Glomerular visceral epithelial cell (primary cell): ENCODE data around the gene HRCT1.
A peak's percentile ranks its signal among the peaks of the same experiment; 100 is the strongest.

Experiments used
- DNase-seq: peaks from one replicate; pipeline ENCODE4 v3.0.0-alpha.2; 2016; ENCODE audit errors: extremely low spot score

HRCT1 gene

DNA sequence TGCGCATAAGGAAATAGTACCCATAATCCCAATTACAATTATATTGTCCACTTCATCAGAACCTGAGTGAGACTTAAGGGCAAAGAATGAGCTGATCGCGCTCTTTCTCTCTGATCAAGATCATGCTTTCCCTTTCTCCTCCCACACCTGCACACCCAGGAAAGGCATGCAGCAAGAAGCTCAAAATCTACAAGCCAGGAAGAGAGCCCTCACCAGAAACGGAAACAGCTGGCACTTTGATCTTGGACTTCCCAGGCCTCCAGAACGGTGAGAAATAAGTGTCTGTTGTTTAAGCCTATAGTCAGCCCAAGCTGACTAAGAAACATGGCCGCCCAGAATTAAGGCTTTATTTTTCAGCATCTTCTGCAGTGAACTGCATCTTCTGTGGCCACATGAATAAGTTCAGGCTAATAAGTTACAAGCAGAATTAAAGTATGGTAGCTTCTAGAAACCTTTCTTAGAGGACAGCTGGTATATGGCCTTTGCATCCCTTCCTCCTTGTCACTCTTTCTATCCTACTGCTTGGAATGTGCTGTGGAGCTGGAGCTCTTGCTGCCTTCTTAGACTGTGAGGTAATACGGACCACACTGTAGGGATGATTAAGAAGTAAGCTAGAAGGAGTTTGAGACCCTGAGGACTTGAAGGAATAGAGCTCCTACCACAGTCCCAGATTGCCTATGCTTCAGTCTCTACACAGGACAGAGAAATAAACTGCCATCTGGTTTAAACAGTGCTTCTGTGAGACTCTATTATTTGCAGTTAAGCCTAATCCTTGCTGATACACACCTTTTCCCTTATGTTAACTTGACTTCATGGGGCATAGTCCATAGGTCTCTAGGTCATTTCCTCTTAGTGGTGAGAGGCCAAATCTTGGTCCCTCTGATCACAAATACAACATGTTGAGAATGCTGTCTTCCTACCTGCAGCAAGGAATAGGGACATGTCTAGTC is 34.7 kb downstream of the HRCT1 start:
- no peak for DNase-seq

GRCh38 chr9:35942286-35942685 is 36.3 kb downstream of the HRCT1 start:
- no peak for DNase-seq

GRCh38 chr9:35944173-35944572 is 38.2 kb downstream of the HRCT1 start:
- DNase-seq: no peak

DNA sequence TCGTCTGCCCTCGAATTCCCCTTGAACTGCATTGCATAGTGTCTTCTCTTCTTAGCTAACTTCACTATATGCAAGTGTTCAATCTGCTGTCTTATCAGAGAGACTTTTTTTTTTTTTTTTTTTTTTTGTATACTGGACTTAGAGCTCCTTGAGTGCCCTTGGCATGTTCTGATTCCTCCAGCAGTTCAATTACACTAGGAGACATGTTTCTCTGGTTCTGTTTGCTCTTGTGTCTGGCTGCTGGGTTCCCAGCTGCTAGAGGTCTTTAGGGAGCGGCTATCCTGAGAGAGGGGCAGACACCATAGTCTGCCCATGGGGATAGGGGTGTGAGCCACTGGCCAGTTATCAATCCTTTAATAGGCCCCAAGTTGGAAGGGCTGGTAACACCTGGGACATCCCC is 38.8 kb downstream of the HRCT1 start:
- DNase-seq: no peak

DNA sequence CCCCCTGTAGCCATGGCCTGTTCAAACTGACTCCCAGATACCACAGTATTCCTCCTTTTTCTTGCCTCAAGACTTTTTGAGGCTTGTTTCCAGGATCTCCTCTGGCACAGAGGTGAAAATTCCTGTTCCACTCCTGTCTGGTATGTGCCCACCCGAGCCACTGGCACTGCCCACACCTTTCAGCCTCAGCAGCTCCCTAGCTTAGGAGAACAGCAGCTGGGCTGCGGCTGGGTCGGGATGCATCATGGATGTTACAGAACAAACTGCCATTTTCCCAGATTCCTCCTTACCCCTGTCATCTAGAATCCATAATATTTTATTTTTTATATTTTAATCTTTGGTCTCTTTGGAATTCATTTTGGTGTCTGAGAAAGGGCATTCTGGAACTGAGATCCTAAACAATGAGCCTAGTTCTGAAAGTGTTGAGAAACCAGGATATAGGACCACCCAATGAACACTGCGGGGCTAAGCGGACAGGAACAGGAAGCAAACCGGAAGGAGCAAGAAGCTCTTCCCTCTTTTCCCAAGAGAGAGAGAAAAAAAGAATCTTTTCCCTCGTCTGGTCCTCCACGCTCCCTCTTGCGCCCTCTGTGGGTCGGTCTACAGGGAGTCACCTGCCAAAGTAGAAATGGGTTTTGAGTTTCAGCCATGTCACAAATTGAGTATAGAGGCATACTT is 39.5 kb downstream of the HRCT1 start:
- DNase-seq: peak; percentile 87

GRCh38 chr9:35948451-35948850 is 42.4 kb downstream of the HRCT1 start:
- no peak for DNase-seq

GRCh38 chr9:35948901-35949318 is 42.9 kb downstream of the HRCT1 start:
- DNase-seq: no peak

- DNase-seq: peak; percentile 47
These were observed 45.7 kb downstream of the HRCT1 start for GRCh38 chr9:35951736-35952135.

DNA sequence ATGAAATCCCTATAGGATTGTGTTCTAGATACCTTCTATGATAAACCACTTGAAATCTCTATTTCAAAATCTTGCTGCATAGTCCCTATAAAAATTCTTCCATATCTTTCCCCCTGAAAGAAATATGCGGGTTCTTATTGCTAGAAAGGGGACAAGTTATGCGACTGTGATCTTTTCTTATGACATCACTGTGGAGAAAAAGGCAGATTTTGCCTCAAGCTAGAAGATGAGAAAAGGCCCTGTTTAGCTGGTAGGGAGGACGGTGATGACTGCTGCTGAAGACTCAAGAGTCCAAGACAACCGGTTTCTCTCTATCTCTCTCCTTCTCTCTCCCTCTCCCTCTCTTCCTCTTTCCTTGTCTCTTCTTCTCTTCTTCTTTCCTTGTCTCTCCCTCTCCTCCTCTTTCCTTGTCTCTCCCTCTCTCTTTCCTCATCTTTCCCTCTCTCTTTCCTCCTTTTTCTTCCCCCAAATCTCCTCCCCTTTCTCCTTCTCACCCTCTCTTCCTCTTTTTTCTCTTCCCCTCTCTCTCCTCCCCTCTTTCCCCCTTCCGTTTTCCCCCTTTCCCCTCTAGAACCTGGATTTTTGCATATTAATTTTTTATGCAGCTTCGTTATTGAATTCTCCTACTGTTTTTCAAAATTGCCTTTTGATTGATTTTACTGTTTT is 46.7 kb downstream of the HRCT1 start:
- DNase-seq: no peak

DNA sequence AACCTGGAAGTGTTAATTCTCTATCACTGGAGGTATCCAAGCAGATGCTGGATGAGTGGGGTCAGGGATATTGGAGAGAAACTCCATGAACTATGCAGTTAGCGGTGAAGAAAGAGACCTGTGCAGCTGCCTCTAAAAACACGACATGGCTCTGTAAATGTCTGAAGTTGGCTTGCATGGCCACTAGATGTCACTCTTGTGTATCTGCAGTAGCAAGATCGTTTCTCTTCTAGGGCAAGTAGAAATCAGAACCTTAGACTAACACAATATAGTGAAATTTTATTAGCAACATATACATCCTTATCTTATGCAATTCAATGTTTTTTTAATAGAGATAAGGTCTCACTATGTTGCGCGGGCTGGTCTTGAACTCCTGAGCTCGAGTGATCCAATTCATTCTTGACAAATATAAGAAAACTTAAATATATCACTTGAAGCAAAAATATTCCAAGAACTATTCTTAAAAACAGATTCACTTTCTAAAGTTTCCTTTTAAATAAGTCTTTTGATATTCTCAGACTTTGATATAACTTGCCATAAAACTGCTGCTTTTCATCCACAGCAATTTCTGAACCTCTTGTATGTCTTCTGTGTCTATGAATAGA is 49.0 kb downstream of the HRCT1 start:
- DNase-seq: peak; percentile 81

DNA sequence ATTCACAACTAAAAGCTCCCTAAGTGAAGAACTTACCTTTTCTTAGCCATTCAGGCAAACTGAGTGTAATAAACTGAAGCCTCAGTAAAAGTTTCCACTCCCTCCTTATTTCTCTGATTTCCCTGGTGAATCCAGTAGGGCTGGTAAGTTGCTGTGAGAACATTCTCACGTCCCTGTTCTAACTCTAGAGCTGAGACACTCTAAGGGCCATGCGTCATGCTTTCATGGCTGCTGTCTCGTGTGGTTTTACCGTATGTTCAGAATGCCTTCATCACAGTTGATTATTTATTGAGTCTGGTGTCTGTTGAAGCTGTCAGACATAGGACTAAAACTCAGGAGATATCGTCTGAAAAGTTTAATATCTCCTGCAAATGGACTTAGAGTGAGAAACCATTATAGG is 50.6 kb downstream of the HRCT1 start:
- DNase-seq: no peak
